Measurements from ENCODE around the gene CENPH. TPM values are rescaled to one million over a fixed set of nuclear protein-coding genes. Genes with fewer than 3 reads are reported as not detected.

The CENPH gene
- total and polyA plus RNA-seq, 2 of the 13 experiments (the other 11 are each of a cell fraction or from before 2014, with no cell fraction given): 11.2 to 28.8 TPM

- TF ChIP-seq MTA1 (CRISPR knock-in tag; IDR thresholded peaks at IDR 0.05; ENCODE audit: borderline replicate concordance): peak; percentile 42; the same call in 1 of the 2 replicates
- TF ChIP-seq IRX3 (CRISPR knock-in tag; IDR thresholded peaks at IDR 0.05; ENCODE audit: borderline replicate concordance, low read depth): peak; percentile 85; the same call in 1 of the 2 replicates
- TF ChIP-seq ZBTB44 (CRISPR knock-in tag; IDR thresholded peaks at IDR 0.05): 0 out of 2 replicates have a peak, but pooled peaks have one; percentile 24
- TF ChIP-seq NFATC3 (CRISPR knock-in tag; IDR thresholded peaks at IDR 0.05): no peak
- peak; percentile 65; the same call in 1 of the 2 replicates for TF ChIP-seq ZNF644 (CRISPR knock-in tag; IDR thresholded peaks at IDR 0.05; ENCODE audit: low read depth)
- TF ChIP-seq IKZF4 (CRISPR knock-in tag; IDR thresholded peaks at IDR 0.05; ENCODE audit: borderline replicate concordance, low read depth, not compliant biosample characterization): no peak
- TF ChIP-seq ZNF749 (CRISPR knock-in tag; IDR thresholded peaks at IDR 0.05; ENCODE audit: borderline replicate concordance): peak; percentile 94; the same call in 1 of the 2 replicates
- no peak for TF ChIP-seq RBAK (CRISPR knock-in tag; IDR thresholded peaks at IDR 0.05)
- no peak for TF ChIP-seq ZNF740 (CRISPR knock-in tag; IDR thresholded peaks at IDR 0.05)
- no peak for TF ChIP-seq PAF1 (CRISPR knock-in tag; IDR thresholded peaks at IDR 0.05)
- no peak for TF ChIP-seq BRF2 (CRISPR knock-in tag; IDR thresholded peaks at IDR 0.05)
- TF ChIP-seq HCFC1 (IDR thresholded peaks at IDR 0.05; ENCODE audit: low read depth, low read length): 0 out of 2 replicates have a peak, but pooled peaks have one; percentile 23
- peak; percentile 41 for TF ChIP-seq SRSF1 (optimal IDR thresholded peaks at IDR 0.05; ENCODE audit: low read depth, low read length)
- TF ChIP-seq ZNF652 (CRISPR knock-in tag; IDR thresholded peaks at IDR 0.05; ENCODE audit: borderline replicate concordance, low read depth): no peak; the same call in 1 of the 2 replicates
- peak; percentile 86 for TF ChIP-seq ZMYM2 (CRISPR knock-in tag; IDR thresholded peaks at IDR 0.05)
- peak; percentile 75; the same call in 1 of the 2 replicates for TF ChIP-seq ZNF383 (CRISPR knock-in tag; IDR thresholded peaks at IDR 0.05; ENCODE audit: borderline replicate concordance)
- TF ChIP-seq CBX5 (CRISPR knock-in tag; IDR thresholded peaks at IDR 0.05; ENCODE audit: borderline replicate concordance): peak; percentile 36; the same call in 1 of the 2 replicates
- TF ChIP-seq ZZZ3 (CRISPR knock-in tag; IDR thresholded peaks at IDR 0.05; ENCODE audit: borderline replicate concordance): peak; percentile 73; the same call in 1 of the 2 replicates
- TF ChIP-seq MYPOP (CRISPR knock-in tag; IDR thresholded peaks at IDR 0.05): peak; percentile 68; the same call in 1 of the 2 replicates
- TF ChIP-seq PHF20 (CRISPR knock-in tag; IDR thresholded peaks at IDR 0.05): peak; percentile 85
- TF ChIP-seq TCF7L2 (IDR thresholded peaks at IDR 0.05; ENCODE audit: low read depth, low read length): no peak
- peak; percentile 86 for TF ChIP-seq KAT8 (CRISPR knock-in tag; IDR thresholded peaks at IDR 0.05)
- TF ChIP-seq ZNF552 (CRISPR knock-in tag; IDR thresholded peaks at IDR 0.05; ENCODE audit: borderline replicate concordance): peak; percentile 58; the same call in 1 of the 2 replicates
- TF ChIP-seq ZNF335 (CRISPR knock-in tag; IDR thresholded peaks at IDR 0.05): peak; percentile 82
- no peak for TF ChIP-seq ZNF570 (CRISPR knock-in tag; IDR thresholded peaks at IDR 0.05; ENCODE audit: borderline replicate concordance)
- peak; percentile 65; the same call in 1 of the 2 replicates for TF ChIP-seq HIVEP1 (CRISPR knock-in tag; IDR thresholded peaks at IDR 0.05)
These were observed 22.5 kb upstream of the CENPH start, which contains the start of gene CCNB1 (continued) for GRCh38 chr5:69166686-69167492.

All from HepG2 (cell line).